ENCODE data around the gene KCNK4. TPM values are rescaled to one million over a fixed set of nuclear protein-coding genes. Genes with fewer than 3 reads are reported as not detected.
A peak's percentile ranks its signal among the peaks of the same experiment; 100 is the strongest.

Gene KCNK4
- total and polyA plus RNA-seq, 2 donors (not counting 3 experiments of a cell fraction or from before 2014, with no cell fraction given): 0.06 to 0.44 TPM

DNA sequence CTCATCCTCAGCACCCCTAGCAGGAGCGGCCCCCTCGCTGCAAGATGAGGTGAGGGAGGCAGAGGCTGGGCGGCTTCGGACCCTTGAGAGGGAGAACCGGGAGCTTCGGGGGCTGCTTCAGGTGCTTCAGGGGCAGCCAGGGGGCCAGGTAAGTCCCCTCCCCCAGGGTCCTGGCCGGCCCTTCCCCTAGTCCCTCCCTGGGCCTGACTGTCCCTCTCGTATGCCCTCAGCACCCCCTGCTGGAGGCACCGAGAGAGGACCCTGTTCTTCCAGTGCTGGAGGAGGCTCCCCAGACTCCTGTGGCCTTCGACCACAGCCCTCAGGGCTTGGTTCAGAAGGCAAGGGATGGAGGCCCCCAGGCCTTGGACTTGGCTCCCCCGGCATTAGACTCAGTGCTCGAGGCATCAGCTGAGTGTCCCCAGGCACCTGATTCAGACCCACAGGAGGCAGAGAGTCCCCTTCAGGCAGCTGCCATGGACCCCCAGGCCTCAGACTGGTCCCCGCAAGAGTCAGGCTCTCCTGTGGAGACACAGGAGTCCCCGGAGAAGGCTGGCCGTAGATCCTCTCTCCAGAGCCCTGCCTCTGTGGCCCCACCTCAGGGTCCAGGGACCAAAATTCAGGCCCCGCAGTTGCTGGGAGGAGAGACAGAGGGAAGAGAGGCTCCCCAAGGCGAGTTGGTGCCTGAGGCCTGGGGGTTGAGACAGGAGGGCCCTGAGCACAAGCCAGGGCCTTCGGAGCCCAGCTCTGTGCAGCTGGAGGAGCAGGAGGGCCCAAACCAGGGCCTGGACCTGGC, 52.9 kb downstream of the KCNK4 start:
- DNase-seq (ENCODE audit: low read depth, low spot score): no peak

More for the DNA sequence above, 52.9 kb downstream of the KCNK4 start:
- TF ChIP-seq CTCF (IDR thresholded peaks at IDR 0.05; ENCODE audit: extremely low read depth in 1 of 2, insufficient read depth in 1 of 2, low read depth in 1 of 2, low read length in 2 of 2) (peak in 1 of 2 donors; percentile 35), GATA2 (IDR thresholded peaks at IDR 0.05; ENCODE audit: insufficient read depth, insufficient read length, low read depth, low read length) (no peak)
- no peak for FAIRE-seq
- no peaks in the 10 kb centered on the region for H3K9me1 ChIP-seq (replicated peaks; ENCODE audit: control insufficient read depth, extremely low read depth, insufficient read depth, low read length)
- H3K27ac ChIP-seq (ENCODE audit: insufficient read depth, low read depth, low read length): no peak overlapping the region
- no peaks in the 10 kb centered on the region for H3K4me1 ChIP-seq (ENCODE audit: control insufficient read depth, extremely low read depth, insufficient read depth, low read length)
- intact Hi-C loops (cut with micrococcal nuclease): no loop called here
- H3K79me2 ChIP-seq (ENCODE audit: control insufficient read depth, insufficient read depth, low read length): no peaks in the 10 kb centered on the region
- H3K4me2 ChIP-seq (ENCODE audit: insufficient read depth, low read length): no peak overlapping the region
- no peaks in the 10 kb centered on the region for H3K27me3 ChIP-seq (ENCODE audit: control insufficient read depth in 2 of 2, insufficient read depth in 2 of 2, low read length in 2 of 2)
- CTCF ChIA-PET: interaction anchor here (0.6 to 7.0 kb wide), 4 partner anchors 9 to 153 kb away, joined by 3 to 107 read pairs (median 6); no protein-coding TSS in a partner anchor
- H2AFZ ChIP-seq (ENCODE audit: low read depth, low read length): no peak overlapping the region
- POLR2A ChIA-PET: no interaction called here
- no TSS peak for BruUV-seq (replicated peaks)
- no peaks in the 10 kb centered on the region for H3K36me3 ChIP-seq (ENCODE audit: control insufficient read depth in 2 of 2, extremely low read depth in 1 of 2, insufficient read depth in 2 of 2, low read length in 2 of 2)
- no peak overlapping the region for H3K4me3 ChIP-seq (replicated peaks in 1 of 3; ENCODE audit: insufficient read depth in 1 of 3, low read depth in 1 of 3, low read length in 3 of 3)
- H3K9ac ChIP-seq (replicated peaks; ENCODE audit: extremely low read depth, insufficient read depth, low read length): no peak overlapping the region
- H4K20me1 ChIP-seq (replicated peaks; ENCODE audit: control insufficient read depth, extremely low read depth, insufficient read depth, low read length): no peaks in the 10 kb centered on the region
- no peaks in the 10 kb centered on the region for H3K9me3 ChIP-seq (replicated peaks; ENCODE audit: control insufficient read depth, insufficient read depth, low read length)
- dilution Hi-C loops (cut with MboI; ENCODE audit: extremely low pct_ligation_motif_present, low sequenced_read_pairs): no loop called here

Data from endothelial cell of umbilical vein (primary cell).